ENCODE data around the gene P2RY13.

Gene P2RY13

GRCh38 chr3:151289445-151289844 is 39.9 kb downstream of the P2RY13 start:
- DNase-seq = no peak

GRCh38 chr3:151285940-151286339 is 43.4 kb downstream of the P2RY13 start:
- no peak for DNase-seq

- DNase-seq = no peak
These were observed 45.4 kb downstream of the P2RY13 start for GRCh38 chr3:151283907-151284461.

- DNase-seq = no peak
These were observed 46.0 kb downstream of the P2RY13 start for GRCh38 chr3:151283387-151283786.

- DNase-seq = peak; percentile 80
These were observed 46.4 kb downstream of the P2RY13 start for GRCh38 chr3:151282921-151283320.

GRCh38 chr3:151281671-151282324 is 47.6 kb downstream of the P2RY13 start:
- DNase-seq = no peak

GRCh38 chr3:151278230-151278629 is 51.1 kb downstream of the P2RY13 start, which contains the start of gene P2RY14:
TSS of gene P2RY14 (minus strand) at chr3:151278542. CDS start at chr3:151214316, 64,226 bp downstream.
- no peak for DNase-seq

- no peak for DNase-seq
These were observed 52.7 kb downstream of the P2RY13 start for GRCh38 chr3:151276687-151277042.

Measured in NCI-H1105 treated with DMSO at 0.1 percent for 48 hours (cell line).